Kidney epithelial cell (primary cell): Measurements from ENCODE around the gene FRAT2. TPM values are rescaled to one million over a fixed set of nuclear protein-coding genes. Genes with fewer than 3 reads are reported as not detected.
A peak's percentile ranks its signal among the peaks of the same experiment; 100 is the strongest.

Experiments
- DNase-seq: peaks from one replicate; pipeline ENCODE4 v3.0.0-alpha.2; 2010; ENCODE audit warnings: low read depth
- H3K27me3 ChIP-seq: 2 replicates; pipeline ENCODE4 v1.6.0; 2011; ENCODE audit warnings: low read length; ENCODE audit not compliant: control insufficient read depth, insufficient read depth
- H3K36me3 ChIP-seq: 2 replicates; pipeline ENCODE4 v1.5.1; 2011; ENCODE audit warnings: low read length; ENCODE audit not compliant: control insufficient read depth, insufficient read depth
- H3K4me3 ChIP-seq: 2 replicates; pipeline ENCODE4 v1.5.1; 2011; ENCODE audit warnings: low read depth, mild to moderate bottlenecking, control low read depth, low read length
- CTCF ChIP-seq: IDR thresholded peaks from 2 replicates; pipeline ENCODE4 v1.5.1; 2011; ENCODE audit warnings: mild to moderate bottlenecking, moderate library complexity, low read length, control low read depth, inconsistent platforms; ENCODE audit not compliant: insufficient read depth, poor library complexity, severe bottlenecking
- total RNA-seq: library from RNA; depleted of rRNA; stranded (reverse); fragments of >200 nt; gene quantifications from 2 replicates; pipeline ENCODE4 v1.2.3, GENCODE V29; 2015

FRAT2 gene
- total RNA-seq, 1 donor from 2014 or later: 10.7 TPM

- Histone ChIP-seq H3K36me3 (no peaks in the 10 kb centered on the region), H3K4me3 (peak overlapping the region; percentile 85), H3K27me3 (peaks cover 2% of the 10 kb centered on the region)
- no peak for DNase-seq
- TF ChIP-seq CTCF: peak; percentile 1
Observed at GRCh38 chr10:97333601-97334369, 744 bp downstream of the FRAT2 start.

- H3K4me3 ChIP-seq: peak overlapping the region; percentile 85
- peaks cover 2% of the 10 kb centered on the region for H3K27me3 ChIP-seq
- no peaks in the 10 kb centered on the region for H3K36me3 ChIP-seq
Observed at GRCh38 chr10:97333351-97333600, 1.3 kb downstream of the FRAT2 start.

DNA sequence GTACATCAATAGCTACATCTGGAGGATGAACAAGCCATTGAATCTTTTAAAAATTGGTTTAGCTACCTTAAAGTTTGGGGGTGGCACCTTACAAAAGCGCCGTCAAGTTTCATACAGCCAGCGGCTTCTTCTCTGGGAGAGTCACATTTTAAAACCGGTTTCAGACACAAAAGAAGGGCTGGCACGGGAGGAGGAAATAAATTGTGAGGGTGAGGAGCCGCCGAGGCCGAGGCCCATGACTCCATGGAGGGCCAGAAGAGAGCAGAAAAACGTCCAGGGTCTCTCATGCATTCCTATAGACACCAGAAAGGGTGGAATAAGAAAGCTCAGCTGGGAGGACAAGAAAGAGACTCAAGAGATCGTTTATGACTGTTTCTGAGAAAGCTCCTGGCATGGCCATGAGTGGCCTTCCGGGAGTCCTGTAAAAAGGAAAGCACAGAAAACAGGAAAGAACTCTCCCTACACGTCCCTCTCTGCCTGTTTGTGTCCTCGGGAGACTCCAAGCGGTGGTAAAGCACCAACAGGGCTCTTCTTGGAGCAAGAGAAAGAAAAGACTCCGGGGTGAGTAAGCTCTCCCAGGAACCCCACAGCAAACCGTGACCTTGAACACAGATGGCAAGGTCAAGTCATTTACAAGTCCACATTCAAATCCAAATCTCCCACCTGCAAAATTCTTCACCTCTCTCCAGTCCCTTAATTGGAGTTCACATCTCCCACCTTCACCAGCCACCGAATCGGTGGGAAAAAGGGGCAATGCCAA is 1.8 kb downstream of the FRAT2 start:
- H3K4me3 ChIP-seq: peak overlapping the region; percentile 85
- peak; percentile 51 for DNase-seq
- H3K27me3 ChIP-seq: peaks cover 2% of the 10 kb centered on the region
- no peaks in the 10 kb centered on the region for H3K36me3 ChIP-seq
- TF ChIP-seq CTCF: peak; percentile 55

More at GRCh38 chr10:97333351-97333600, 1.3 kb downstream of the FRAT2 start:
- TF ChIP-seq CTCF: peak; percentile 1
- DNase-seq: no peak

DNA sequence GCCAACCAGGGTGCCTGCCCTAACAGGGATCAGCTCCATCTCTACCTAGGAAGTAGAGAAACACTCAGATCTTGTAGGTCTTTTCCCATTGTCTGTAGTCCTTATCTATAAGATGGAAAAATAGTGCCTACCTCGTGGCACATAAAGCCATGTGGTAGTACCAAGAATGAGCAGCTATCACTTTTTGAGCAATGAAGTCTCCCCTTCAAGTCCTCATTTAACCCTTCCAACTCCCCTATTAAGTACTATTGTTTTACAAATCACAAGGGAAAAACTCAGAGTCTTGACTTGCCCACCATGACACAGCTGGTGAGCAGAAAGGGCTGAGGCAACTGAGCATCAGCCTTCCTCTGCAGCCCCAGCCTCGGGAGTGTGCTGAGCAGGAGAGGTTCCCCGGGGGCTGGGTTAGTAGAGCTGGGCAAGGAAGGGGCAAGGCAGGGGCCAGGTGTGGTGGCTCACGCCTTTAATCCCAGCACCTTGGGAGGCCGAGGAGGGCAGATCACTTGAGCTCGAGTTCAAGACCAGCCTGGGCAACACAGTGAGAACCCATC is 3.3 kb downstream of the FRAT2 start:
- H3K36me3 ChIP-seq: no peaks in the 10 kb centered on the region
- no peak for TF ChIP-seq CTCF
- peaks cover 2% of the 10 kb centered on the region for H3K27me3 ChIP-seq
- no peak for DNase-seq
- no peak overlapping the region for H3K4me3 ChIP-seq

GRCh38 chr10:97329766-97330165 is 4.8 kb downstream of the FRAT2 start:
- H3K4me3 ChIP-seq: no peak overlapping the region
- no peaks in the 10 kb centered on the region for H3K36me3 ChIP-seq
- H3K27me3 ChIP-seq: peaks cover 2% of the 10 kb centered on the region
- TF ChIP-seq CTCF: no peak
- DNase-seq: no peak
